CD4-positive, alpha-beta T cell (primary cell): ENCODE data around the gene ARID1A. TPM values are rescaled to one million over a fixed set of nuclear protein-coding genes. Genes with fewer than 3 reads are reported as not detected.
A peak's percentile ranks its signal among the peaks of the same experiment; 100 is the strongest.

Experiments used
- ATAC-seq: fragments of 200-7000 bp; cut with Tn5 transposase; one replicate; pipeline ENCODE4 v1.10.0; 2022; ENCODE audit warnings: mild to moderate bottlenecking; ENCODE audit not compliant: poor library complexity
- CTCF ChIA-PET: fragments of 350-600 bp; sonication (Branson Sonifier 250); formaldehyde crosslinking; loops from one replicate; lab custom pipeline; 2021; ENCODE audit warnings: antibody characterized with exemption, inconsistent platforms; lab: Charles Lee
- POLR2A ChIA-PET: fragments of 350-600 bp; sonication (Branson Sonifier 250); formaldehyde crosslinking; loops from one replicate; lab custom pipeline; 2021; ENCODE audit warnings: antibody characterized with exemption, inconsistent platforms; lab: Charles Lee
- DNase-seq, 14 experiments: peaks; one replicate each; pipeline ENCODE4 v3.0.0-alpha.2; 2013 to 2020; ENCODE audit warnings: mixed read lengths in 2 of 14
- H3K27ac ChIP-seq, 2 donors: one replicate each; pipeline versions ENCODE4 v1.5.1 to v1.7.0; 2013; ENCODE audit warnings: low read length in 2 of 2, low read depth in 1 of 2, mild to moderate bottlenecking in 1 of 2
- H3K27me3 ChIP-seq, 2 experiments: 1 replicate in 1 of 2; 2 replicates in 1 of 2; pipeline versions ENCODE4 v1.6.1 to v1.7.0; 2013; ENCODE audit warnings: low read length in 2 of 2, control low read depth in 1 of 2, mild to moderate bottlenecking in 1 of 2, moderate library complexity in 1 of 2; ENCODE audit not compliant: insufficient read depth in 2 of 2, control insufficient read depth in 1 of 2
- H3K36me3 ChIP-seq: one replicate; pipeline ENCODE4 v1.6.1; 2013; ENCODE audit warnings: low read length, control low read depth; ENCODE audit not compliant: insufficient read depth
- H3K4me1 ChIP-seq: one replicate; pipeline ENCODE4 v1.6.1; 2013; ENCODE audit warnings: low read length, control low read depth; ENCODE audit not compliant: insufficient read depth
- H3K4me3 ChIP-seq: one replicate; pipeline ENCODE4 v1.5.1; 2013; ENCODE audit warnings: mild to moderate bottlenecking, low read length, moderate library complexity
- H3K9me3 ChIP-seq, 2 experiments: 1 replicate in 1 of 2; 2 replicates in 1 of 2; pipeline versions ENCODE4 v1.6.1 to v1.7.0; 2013; ENCODE audit warnings: low read length in 2 of 2, mild to moderate bottlenecking in 2 of 2, control low read depth in 1 of 2, moderate library complexity in 1 of 2; ENCODE audit not compliant: control insufficient read depth in 1 of 2, insufficient read depth in 1 of 2
- H3K27ac Mint-ChIP-seq: one replicate; pipeline ENCODE4 v1.8.0; 2020; ENCODE audit warnings: mixed read lengths
- H3K27me3 Mint-ChIP-seq: one replicate; pipeline ENCODE4 v1.8.0; 2021; ENCODE audit warnings: mixed read lengths
- H3K36me3 Mint-ChIP-seq: one replicate; pipeline ENCODE4 v1.8.0; 2021; ENCODE audit warnings: low read depth, mixed read lengths
- H3K4me1 Mint-ChIP-seq: one replicate; pipeline ENCODE4 v1.8.0; 2021; ENCODE audit warnings: low read depth, mixed read lengths
- H3K4me3 Mint-ChIP-seq: one replicate; pipeline ENCODE4 v1.8.0; 2020; ENCODE audit warnings: mild to moderate bottlenecking, mixed read lengths
- H3K9me3 Mint-ChIP-seq: one replicate; pipeline ENCODE4 v1.8.0; 2020; ENCODE audit warnings: mixed read lengths
- CTCF ChIP-seq: fragments of 200-600 bp; IDR thresholded peaks from one replicate; pipeline ENCODE4 v1.8.0; 2022; ENCODE audit warnings: antibody characterized with exemption, mild to moderate bottlenecking
- intact Hi-C, 2 experiments: fragments of 100-400 bp; cut with DNase I in 1 of 2; cut with micrococcal nuclease in 1 of 2; formaldehyde crosslinking; loops; one replicate each; pipeline versions ENCODE4 v1.15.1 to v1.9.0; 2023 to 2025; cut with DNase I, micrococcal nuclease
- total RNA-seq, 174 experiments: library from RNA in 2 of 174; stranded (reverse) in 2 of 174; gene quantifications; one replicate each; pipeline ENCODE4 v1.2.3 and lab custom pipeline; 2021 to 2026

The ARID1A gene
- total RNA-seq, 2 experiments from 2014 or later: 102 to 103 TPM

- Mint-ChIP-seq H3K27ac (no peak overlapping the region), H3K4me1 (peaks cover 12% of the 10 kb centered on the region), H3K36me3 (no peaks in the 10 kb centered on the region), H3K27me3 (no peaks in the 10 kb centered on the region), H3K4me3 (no peak overlapping the region), H3K9me3 (no peaks in the 10 kb centered on the region)
- Histone ChIP-seq H3K36me3 (no peaks in the 10 kb centered on the region), H3K4me3 (no peak overlapping the region), H3K27me3 (no peaks in the 10 kb centered on the region), H3K4me1 (peaks cover 7% of the 10 kb centered on the region), H3K27ac (no peak overlapping the region), H3K9me3 (no peaks in the 10 kb centered on the region)
- no peak for DNase-seq
- no peak for TF ChIP-seq CTCF
- ChIA-PET CTCF (interaction anchor here (1.6 kb wide), 1 partner anchor 20 kb away, joined by 4 read pairs; no protein-coding TSS in a partner anchor), POLR2A (no interaction called here)
- intact Hi-C loops: no loop called here
- ATAC-seq: no peak
Measured at GRCh38 chr1:26814377-26814776, 118.6 kb downstream of the ARID1A start.

- H3K36me3 ChIP-seq: no peaks in the 10 kb centered on the region
- no peak overlapping the region for H3K27ac Mint-ChIP-seq
- H3K4me1 Mint-ChIP-seq: peaks cover 12% of the 10 kb centered on the region
- H3K4me1 ChIP-seq: peaks cover 7% of the 10 kb centered on the region
- H3K27me3 Mint-ChIP-seq: no peaks in the 10 kb centered on the region
- no peaks in the 10 kb centered on the region for H3K9me3 Mint-ChIP-seq
- H3K27ac ChIP-seq: no peak overlapping the region
- H3K4me3 ChIP-seq: no peak overlapping the region
- ChIA-PET POLR2A (no interaction called here), CTCF (interaction anchor here (1.6 kb wide), 1 partner anchor 19 kb away, joined by 4 read pairs; no protein-coding TSS in a partner anchor)
- DNase-seq: no peak
- intact Hi-C loops: no loop called here
- no peaks in the 10 kb centered on the region for H3K27me3 ChIP-seq
- no peak for ATAC-seq
- no peaks in the 10 kb centered on the region for H3K9me3 ChIP-seq
- no peaks in the 10 kb centered on the region for H3K36me3 Mint-ChIP-seq
- H3K4me3 Mint-ChIP-seq: no peak overlapping the region
- TF ChIP-seq CTCF: no peak
Measured at GRCh38 chr1:26814893-26815292, 119.1 kb downstream of the ARID1A start.

DNA sequence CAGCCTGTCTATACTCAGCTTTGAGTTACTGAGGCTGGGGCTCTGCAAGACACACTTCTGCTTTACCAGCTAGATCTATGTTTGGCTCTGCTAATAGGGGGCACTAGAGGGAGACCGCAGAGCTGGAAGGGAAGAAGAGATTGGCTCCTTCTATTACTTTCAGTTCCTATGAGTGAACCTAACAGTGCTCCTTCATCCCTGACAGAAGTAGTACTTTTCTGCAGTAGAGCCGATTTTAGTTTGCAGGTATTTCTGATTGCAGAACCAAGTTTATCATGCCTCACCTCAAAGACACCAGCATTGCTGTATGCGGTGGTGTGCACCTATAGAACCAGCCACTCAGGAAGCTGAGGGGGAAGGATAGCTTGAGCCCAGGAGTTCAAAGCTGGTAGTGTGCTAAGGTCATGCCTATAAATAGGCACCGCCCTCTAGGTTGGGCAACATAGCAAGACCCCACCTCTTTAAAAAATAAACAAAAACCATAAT lies 125.0 kb downstream of the ARID1A start:
- no peaks in the 10 kb centered on the region for H3K36me3 Mint-ChIP-seq
- peak overlapping the region; percentile 8 to 55 for H3K27ac ChIP-seq
- ChIA-PET POLR2A (interaction anchor here (0.7 to 2.7 kb wide), 13 partner anchors 9 to 334 kb away, joined by 3 to 37 read pairs (median 3); partner anchors contain the start of gene GPN2), CTCF (interaction anchor here (0.9 to 3.7 kb wide), 10 partner anchors 10 to 219 kb away, joined by 3 to 31 read pairs (median 6); no protein-coding TSS in a partner anchor)
- intact Hi-C loops: no loop called here
- DNase-seq: peak in 6 of 14 experiments; percentile 27 to 80 (median 64)
- no peaks in the 10 kb centered on the region for H3K27me3 Mint-ChIP-seq
- H3K9me3 Mint-ChIP-seq: no peaks in the 10 kb centered on the region
- H3K4me3 ChIP-seq: peak overlapping the region; percentile 38
- H3K27me3 ChIP-seq: no peaks in the 10 kb centered on the region
- peak overlapping the region; percentile 83 for H3K4me3 Mint-ChIP-seq
- H3K9me3 ChIP-seq: no peaks in the 10 kb centered on the region
- ATAC-seq: peak; percentile 96
- peaks cover 36% of the 10 kb centered on the region for H3K4me1 Mint-ChIP-seq
- peaks cover 33% of the 10 kb centered on the region for H3K4me1 ChIP-seq
- peak; percentile 60 for TF ChIP-seq CTCF
- H3K36me3 ChIP-seq: no peaks in the 10 kb centered on the region
- peak overlapping the region; percentile 83 for H3K27ac Mint-ChIP-seq
